CD4-positive, alpha-beta T cell (primary cell): ENCODE data around the gene PHKA1. TPM values are rescaled to one million over a fixed set of nuclear protein-coding genes. Genes with fewer than 3 reads are reported as not detected.

Experiments used
- ATAC-seq: fragments of 200-7000 bp; cut with Tn5 transposase; one replicate; pipeline ENCODE4 v1.10.0; 2022; ENCODE audit warnings: mild to moderate bottlenecking; ENCODE audit not compliant: poor library complexity
- CTCF ChIA-PET: fragments of 350-600 bp; sonication (Branson Sonifier 250); formaldehyde crosslinking; loops from one replicate; lab custom pipeline; 2021; ENCODE audit warnings: antibody characterized with exemption, inconsistent platforms; lab: Charles Lee
- POLR2A ChIA-PET: fragments of 350-600 bp; sonication (Branson Sonifier 250); formaldehyde crosslinking; loops from one replicate; lab custom pipeline; 2021; ENCODE audit warnings: antibody characterized with exemption, inconsistent platforms; lab: Charles Lee
- DNase-seq, 14 experiments: peaks; one replicate each; pipeline ENCODE4 v3.0.0-alpha.2; 2013 to 2020; ENCODE audit warnings: mixed read lengths in 2 of 14
- H3K27ac ChIP-seq, 2 donors: one replicate each; pipeline versions ENCODE4 v1.5.1 to v1.7.0; 2013; ENCODE audit warnings: low read length in 2 of 2, low read depth in 1 of 2, mild to moderate bottlenecking in 1 of 2
- H3K27me3 ChIP-seq, 2 experiments: 1 replicate in 1 of 2; 2 replicates in 1 of 2; pipeline versions ENCODE4 v1.6.1 to v1.7.0; 2013; ENCODE audit warnings: low read length in 2 of 2, control low read depth in 1 of 2, mild to moderate bottlenecking in 1 of 2, moderate library complexity in 1 of 2; ENCODE audit not compliant: insufficient read depth in 2 of 2, control insufficient read depth in 1 of 2
- H3K36me3 ChIP-seq: one replicate; pipeline ENCODE4 v1.6.1; 2013; ENCODE audit warnings: low read length, control low read depth; ENCODE audit not compliant: insufficient read depth
- H3K4me1 ChIP-seq: one replicate; pipeline ENCODE4 v1.6.1; 2013; ENCODE audit warnings: low read length, control low read depth; ENCODE audit not compliant: insufficient read depth
- H3K4me3 ChIP-seq: one replicate; pipeline ENCODE4 v1.5.1; 2013; ENCODE audit warnings: mild to moderate bottlenecking, low read length, moderate library complexity
- H3K9me3 ChIP-seq, 2 experiments: 1 replicate in 1 of 2; 2 replicates in 1 of 2; pipeline versions ENCODE4 v1.6.1 to v1.7.0; 2013; ENCODE audit warnings: low read length in 2 of 2, mild to moderate bottlenecking in 2 of 2, control low read depth in 1 of 2, moderate library complexity in 1 of 2; ENCODE audit not compliant: control insufficient read depth in 1 of 2, insufficient read depth in 1 of 2
- H3K27ac Mint-ChIP-seq: one replicate; pipeline ENCODE4 v1.8.0; 2020; ENCODE audit warnings: mixed read lengths
- H3K27me3 Mint-ChIP-seq: one replicate; pipeline ENCODE4 v1.8.0; 2021; ENCODE audit warnings: mixed read lengths
- H3K36me3 Mint-ChIP-seq: one replicate; pipeline ENCODE4 v1.8.0; 2021; ENCODE audit warnings: low read depth, mixed read lengths
- H3K4me1 Mint-ChIP-seq: one replicate; pipeline ENCODE4 v1.8.0; 2021; ENCODE audit warnings: low read depth, mixed read lengths
- H3K4me3 Mint-ChIP-seq: one replicate; pipeline ENCODE4 v1.8.0; 2020; ENCODE audit warnings: mild to moderate bottlenecking, mixed read lengths
- H3K9me3 Mint-ChIP-seq: one replicate; pipeline ENCODE4 v1.8.0; 2020; ENCODE audit warnings: mixed read lengths
- CTCF ChIP-seq: fragments of 200-600 bp; IDR thresholded peaks from one replicate; pipeline ENCODE4 v1.8.0; 2022; ENCODE audit warnings: antibody characterized with exemption, mild to moderate bottlenecking
- intact Hi-C, 2 experiments: fragments of 100-400 bp; cut with DNase I in 1 of 2; cut with micrococcal nuclease in 1 of 2; formaldehyde crosslinking; loops; one replicate each; pipeline versions ENCODE4 v1.15.1 to v1.9.0; 2023 to 2025; cut with DNase I, micrococcal nuclease
- total RNA-seq, 174 experiments: library from RNA in 2 of 174; stranded (reverse) in 2 of 174; gene quantifications; one replicate each; pipeline ENCODE4 v1.2.3 and lab custom pipeline; 2021 to 2026

Gene PHKA1
- total RNA-seq, 2 experiments from 2014 or later, result 0.39 to 0.63 TPM

DNA sequence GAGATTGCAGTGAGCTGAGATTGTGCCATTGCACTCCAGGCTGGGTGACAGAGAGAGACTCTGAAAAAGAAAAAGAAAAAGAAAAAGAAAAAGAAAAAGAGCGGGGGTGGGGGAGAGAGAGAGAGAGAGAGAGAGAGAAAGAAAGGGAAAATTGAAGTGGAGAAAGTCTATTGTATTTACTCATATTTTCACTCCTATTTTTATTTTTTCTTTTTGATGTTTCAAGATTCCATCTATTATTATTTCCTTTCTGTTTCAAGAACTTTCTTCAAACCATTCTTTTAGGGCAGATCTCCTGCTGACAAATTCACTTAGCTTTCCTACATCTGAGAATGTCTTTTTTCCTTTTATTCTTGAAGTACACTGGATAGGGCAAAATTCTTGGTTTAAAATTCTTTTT lies 83.9 kb downstream of the PHKA1 start:
- ChIA-PET CTCF (no interaction called here), POLR2A (no interaction called here)
- Mint-ChIP-seq H3K4me1 (no peaks in the 10 kb centered on the region), H3K9me3 (no peaks in the 10 kb centered on the region), H3K27me3 (no peaks in the 10 kb centered on the region), H3K4me3 (no peak overlapping the region), H3K36me3 (no peaks in the 10 kb centered on the region), H3K27ac (no peak overlapping the region)
- H3K27me3 ChIP-seq, result no peaks in the 10 kb centered on the region
- intact Hi-C loops, result no loop called here
- no peaks in the 10 kb centered on the region for H3K9me3 ChIP-seq
- no peaks in the 10 kb centered on the region for H3K4me1 ChIP-seq
- no peaks in the 10 kb centered on the region for H3K36me3 ChIP-seq
- DNase-seq (no peak), ATAC-seq (no peak)
- no peak for TF ChIP-seq CTCF
- no peak overlapping the region for H3K4me3 ChIP-seq
- no peak overlapping the region for H3K27ac ChIP-seq

- intact Hi-C loops, result no loop called here
- TF ChIP-seq CTCF, result no peak
- Histone ChIP-seq H3K4me3 (no peak overlapping the region), H3K27me3 (peaks cover 0 to 3% of the 10 kb centered on the region in 2 experiments), H3K9me3 (no peaks in the 10 kb centered on the region), H3K4me1 (no peaks in the 10 kb centered on the region), H3K36me3 (no peaks in the 10 kb centered on the region), H3K27ac (no peak overlapping the region)
- ChIA-PET CTCF (no interaction called here), POLR2A (no interaction called here)
- H3K36me3 Mint-ChIP-seq, result no peaks in the 10 kb centered on the region
- H3K9me3 Mint-ChIP-seq, result no peaks in the 10 kb centered on the region
- H3K4me3 Mint-ChIP-seq, result no peak overlapping the region
- no peaks in the 10 kb centered on the region for H3K27me3 Mint-ChIP-seq
- ATAC-seq, result no peak
- no peaks in the 10 kb centered on the region for H3K4me1 Mint-ChIP-seq
- no peak for DNase-seq
- no peak overlapping the region for H3K27ac Mint-ChIP-seq
Measured at GRCh38 chrX:72624194-72624593, 89.9 kb downstream of the PHKA1 start.

- H3K36me3 Mint-ChIP-seq, result no peaks in the 10 kb centered on the region
- TF ChIP-seq CTCF, result no peak
- Histone ChIP-seq H3K36me3 (no peaks in the 10 kb centered on the region), H3K27ac (no peak overlapping the region), H3K4me3 (no peak overlapping the region), H3K9me3 (no peaks in the 10 kb centered on the region), H3K4me1 (no peaks in the 10 kb centered on the region), H3K27me3 (peaks cover 0 to 3% of the 10 kb centered on the region in 2 experiments)
- H3K9me3 Mint-ChIP-seq, result no peaks in the 10 kb centered on the region
- no peak for ATAC-seq
- no peak for DNase-seq
- intact Hi-C loops, result no loop called here
- H3K4me3 Mint-ChIP-seq, result no peak overlapping the region
- no peak overlapping the region for H3K27ac Mint-ChIP-seq
- CTCF ChIA-PET, result no interaction called here
- POLR2A ChIA-PET, result no interaction called here
- H3K4me1 Mint-ChIP-seq, result no peaks in the 10 kb centered on the region
- H3K27me3 Mint-ChIP-seq, result no peaks in the 10 kb centered on the region
Measured at GRCh38 chrX:72621625-72622485, 92.3 kb downstream of the PHKA1 start.
